ENCODE data around the gene GNG7.
A peak's percentile ranks its signal among the peaks of the same experiment; 100 is the strongest.

GNG7 gene

DNA sequence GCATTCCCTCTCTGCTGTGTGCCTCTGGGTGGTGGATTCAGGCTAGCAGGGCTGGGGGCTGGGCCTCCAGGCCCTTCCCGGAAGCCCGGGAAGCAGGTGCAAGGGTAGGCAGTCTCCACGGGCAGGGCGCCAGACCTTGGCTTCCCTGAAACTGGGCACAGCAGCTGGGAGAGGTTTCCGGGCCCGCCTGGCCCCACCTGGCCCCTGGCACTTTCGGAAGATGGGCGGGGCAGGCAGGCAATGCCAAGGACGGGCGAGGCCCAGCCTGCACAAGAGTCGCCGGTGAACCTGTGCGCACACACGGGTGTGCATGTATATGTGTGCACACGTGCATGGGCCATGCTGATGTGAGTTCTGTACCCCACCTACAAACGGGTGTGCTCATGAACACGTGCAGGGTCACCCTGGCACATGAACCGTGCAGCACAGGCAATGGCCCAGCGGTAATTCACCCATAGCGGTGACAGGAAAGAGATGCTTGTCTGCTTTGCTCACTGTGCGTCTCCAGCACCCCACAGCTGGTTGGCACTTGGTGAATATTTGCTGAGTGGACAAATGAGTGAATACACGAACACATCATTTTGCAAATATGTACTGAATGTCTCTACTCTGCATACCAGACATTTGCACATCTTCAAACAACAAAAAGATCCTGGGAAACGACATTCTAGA is 211.2 kb downstream of the GNG7 start:
- H3K9me2 ChIP-seq (replicated peaks; ENCODE audit: control insufficient read depth, low read length): no peaks in the 10 kb centered on the region
- H3K36me3 ChIP-seq (ENCODE audit: control insufficient read depth, low read length): no peaks in the 10 kb centered on the region
- peaks cover 4% of the 10 kb centered on the region; the same call in 1 of the 2 replicates for H3K9me3 ChIP-seq (ENCODE audit: control insufficient read depth, insufficient read depth, low read length)
- H3K27me3 ChIP-seq (ENCODE audit: control insufficient read depth, low read length): no peaks in the 10 kb centered on the region
- H3K4me1 ChIP-seq (ENCODE audit: control insufficient read depth, low read length): peaks cover 93% of the 10 kb centered on the region
- H3K4me3 ChIP-seq (ENCODE audit: low read length): peak overlapping the region; percentile 64
- no peak for TF ChIP-seq EZH2phosphoT487 (IDR thresholded peaks at IDR 0.05; ENCODE audit: borderline replicate concordance, low read length)
- TF ChIP-seq, protein P1, sequence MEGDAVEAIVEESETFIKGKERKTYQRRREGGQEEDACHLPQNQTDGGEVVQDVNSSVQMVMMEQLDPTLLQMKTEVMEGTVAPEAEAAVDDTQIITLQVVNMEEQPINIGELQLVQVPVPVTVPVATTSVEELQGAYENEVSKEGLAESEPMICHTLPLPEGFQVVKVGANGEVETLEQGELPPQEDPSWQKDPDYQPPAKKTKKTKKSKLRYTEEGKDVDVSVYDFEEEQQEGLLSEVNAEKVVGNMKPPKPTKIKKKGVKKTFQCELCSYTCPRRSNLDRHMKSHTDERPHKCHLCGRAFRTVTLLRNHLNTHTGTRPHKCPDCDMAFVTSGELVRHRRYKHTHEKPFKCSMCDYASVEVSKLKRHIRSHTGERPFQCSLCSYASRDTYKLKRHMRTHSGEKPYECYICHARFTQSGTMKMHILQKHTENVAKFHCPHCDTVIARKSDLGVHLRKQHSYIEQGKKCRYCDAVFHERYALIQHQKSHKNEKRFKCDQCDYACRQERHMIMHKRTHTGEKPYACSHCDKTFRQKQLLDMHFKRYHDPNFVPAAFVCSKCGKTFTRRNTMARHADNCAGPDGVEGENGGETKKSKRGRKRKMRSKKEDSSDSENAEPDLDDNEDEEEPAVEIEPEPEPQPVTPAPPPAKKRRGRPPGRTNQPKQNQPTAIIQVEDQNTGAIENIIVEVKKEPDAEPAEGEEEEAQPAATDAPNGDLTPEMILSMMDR (IDR thresholded peaks at IDR 0.05; ENCODE audit: low read depth, low read length, poor library complexity, severe bottlenecking): no peak
- H3K4me2 ChIP-seq (ENCODE audit: low read length): peak overlapping the region; percentile 89
- H4K20me1 ChIP-seq (ENCODE audit: control insufficient read depth, insufficient read depth, low read depth, low read length): no peaks in the 10 kb centered on the region
- H3K79me2 ChIP-seq (ENCODE audit: control insufficient read depth, low read length): no peaks in the 10 kb centered on the region
- H3K27ac ChIP-seq (ENCODE audit: low read depth, low read length): peak overlapping the region; percentile 96
- peaks cover 47% of the 10 kb centered on the region for H3F3A ChIP-seq (ENCODE audit: control insufficient read depth, insufficient read depth)

DNA sequence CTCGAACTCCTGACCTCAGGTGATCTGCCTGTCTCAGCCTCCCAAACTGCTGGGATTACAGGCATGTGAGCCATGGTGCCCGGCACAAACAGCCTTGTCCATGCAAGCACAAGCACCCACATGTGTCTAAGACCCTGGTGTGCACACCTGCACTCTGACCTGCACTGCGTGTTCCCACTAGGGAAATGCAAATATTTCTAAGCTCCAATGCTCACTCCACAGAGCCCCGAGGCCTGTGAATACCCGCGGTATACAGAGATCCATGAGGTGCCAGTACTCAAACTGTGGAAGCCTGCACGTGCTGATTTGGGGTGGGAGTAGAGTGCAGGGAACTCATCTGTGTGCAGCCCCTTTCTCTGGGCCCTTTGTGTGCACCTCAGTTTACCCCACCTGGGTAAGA is 211.8 kb downstream of the GNG7 start:
- Histone ChIP-seq H3K9me2 (replicated peaks; ENCODE audit: control insufficient read depth, low read length) (no peaks in the 10 kb centered on the region), H4K20me1 (ENCODE audit: control insufficient read depth, insufficient read depth, low read depth, low read length) (no peaks in the 10 kb centered on the region), H3K4me2 (ENCODE audit: low read length) (peak overlapping the region; percentile 89), H3K4me3 (ENCODE audit: low read length) (peak overlapping the region; percentile 64), H3K27me3 (ENCODE audit: control insufficient read depth, low read length) (no peaks in the 10 kb centered on the region), H3K27ac (ENCODE audit: low read depth, low read length) (peak overlapping the region; percentile 96), H3K79me2 (ENCODE audit: control insufficient read depth, low read length) (no peaks in the 10 kb centered on the region), H3K9me3 (ENCODE audit: control insufficient read depth, insufficient read depth, low read length) (peaks cover 4% of the 10 kb centered on the region; the same call in 1 of the 2 replicates), H3F3A (ENCODE audit: control insufficient read depth, insufficient read depth) (peaks cover 50% of the 10 kb centered on the region), H3K36me3 (ENCODE audit: control insufficient read depth, low read length) (no peaks in the 10 kb centered on the region), H3K4me1 (ENCODE audit: control insufficient read depth, low read length) (peaks cover 97% of the 10 kb centered on the region)
- TF ChIP-seq, protein P1 (IDR thresholded peaks at IDR 0.05; ENCODE audit: low read depth, low read length, poor library complexity, severe bottlenecking): no peak
- no peak for TF ChIP-seq EZH2phosphoT487 (IDR thresholded peaks at IDR 0.05; ENCODE audit: borderline replicate concordance, low read length)

DNA sequence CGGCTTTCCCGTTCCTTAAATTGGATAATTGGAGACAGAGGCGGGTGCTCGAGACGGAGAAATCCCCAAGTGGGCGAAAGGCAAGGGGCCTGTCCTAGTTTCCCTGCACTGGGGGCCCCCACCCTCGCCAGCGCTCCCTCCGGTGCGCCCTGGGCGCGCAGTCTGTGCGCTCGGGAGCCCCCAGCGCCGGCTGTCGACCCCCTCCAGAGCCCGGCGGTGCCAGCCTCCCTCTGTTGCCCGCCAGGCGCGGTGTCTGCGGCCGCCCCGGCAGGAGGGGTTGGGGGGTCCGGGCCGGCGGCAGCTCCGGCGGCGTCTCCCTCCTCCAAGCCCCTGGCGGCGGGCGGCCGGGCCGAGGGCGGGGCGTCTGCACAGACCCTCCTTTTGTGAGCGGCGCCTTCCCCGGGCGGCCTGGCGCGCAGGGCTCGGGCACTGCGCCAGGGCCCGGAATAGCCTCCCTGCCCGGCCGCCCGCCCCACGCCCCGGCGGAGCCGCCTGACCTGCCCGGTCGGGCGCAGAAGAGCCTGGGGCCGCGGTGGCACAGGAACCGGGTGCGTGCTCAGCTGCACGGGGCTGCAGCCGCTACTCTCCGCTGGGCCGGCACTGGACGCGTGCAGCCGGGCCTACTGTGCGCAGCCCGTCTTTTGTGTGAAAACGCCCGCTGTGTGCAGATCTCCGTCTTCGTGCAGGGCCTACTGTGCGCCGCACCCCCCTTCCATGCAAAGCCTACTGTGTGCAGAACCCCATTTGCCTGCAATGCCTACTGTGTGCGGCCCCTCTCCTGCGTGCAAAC is 213.4 kb downstream of the GNG7 start:
- Histone ChIP-seq H3K9me3 (ENCODE audit: control insufficient read depth, insufficient read depth, low read length) (peaks cover 6% of the 10 kb centered on the region), H3K27me3 (ENCODE audit: control insufficient read depth, low read length) (no peaks in the 10 kb centered on the region), H3K4me3 (ENCODE audit: low read length) (peak overlapping the region; percentile 57), H4K20me1 (ENCODE audit: control insufficient read depth, insufficient read depth, low read depth, low read length) (no peaks in the 10 kb centered on the region), H3K36me3 (ENCODE audit: control insufficient read depth, low read length) (no peaks in the 10 kb centered on the region), H3K9me2 (replicated peaks; ENCODE audit: control insufficient read depth, low read length) (no peaks in the 10 kb centered on the region), H3K27ac (ENCODE audit: low read depth, low read length) (peak overlapping the region; percentile 96), H3K79me2 (ENCODE audit: control insufficient read depth, low read length) (no peaks in the 10 kb centered on the region), H3K4me1 (ENCODE audit: control insufficient read depth, low read length) (peaks cover 97% of the 10 kb centered on the region), H3F3A (ENCODE audit: control insufficient read depth, insufficient read depth) (peaks cover 56% of the 10 kb centered on the region), H3K4me2 (ENCODE audit: low read length) (peak overlapping the region; percentile 89)
- TF ChIP-seq EZH2phosphoT487 (IDR thresholded peaks at IDR 0.05; ENCODE audit: borderline replicate concordance, low read length): no peak
- TF ChIP-seq, protein P1 (IDR thresholded peaks at IDR 0.05; ENCODE audit: low read depth, low read length, poor library complexity, severe bottlenecking): peak; percentile 8

All from DOHH2 (cell line).